Measurements from ENCODE around the gene HES4.
"Not testable (repeated sequence)": the region's sequence is repeated elsewhere in the genome, so short reads cannot be mapped to it uniquely, and the experiment has no call there.

Gene HES4

GRCh38 chr1:1017397-1018320 is 17.8 kb upstream of the HES4 start:
- not testable (repeated sequence) for DNase-seq (ENCODE audit: low spot score)

- DNase-seq (ENCODE audit: low spot score): no peak
Measured at GRCh38 chr1:1014799-1015681, 15.1 kb upstream of the HES4 start.

GRCh38 chr1:1013922-1014648 is 14.2 kb upstream of the HES4 start:
- DNase-seq (ENCODE audit: low spot score): peak; percentile 62

- peak; percentile 78 for DNase-seq (ENCODE audit: low spot score)
Measured at GRCh38 chr1:1013105-1013921, 13.4 kb upstream of the HES4 start, which contains the start of gene ISG15. TSS of gene ISG15 (plus strand) at chr1:1013497. CDS start at chr1:1013574, 77 bp downstream.

GRCh38 chr1:1012736-1013104 is 12.8 kb upstream of the HES4 start:
- not testable (repeated sequence) for DNase-seq (ENCODE audit: low spot score)

- DNase-seq (ENCODE audit: low spot score): no peak
Measured at GRCh38 chr1:1011396-1011949, 11.6 kb upstream of the HES4 start.

- not testable (repeated sequence) for DNase-seq (ENCODE audit: low spot score)
Measured at GRCh38 chr1:1010131-1010530, 10.2 kb upstream of the HES4 start.

- DNase-seq (ENCODE audit: low spot score): no peak
Measured at GRCh38 chr1:1006305-1007159, 6.6 kb upstream of the HES4 start.

- no peak for DNase-seq (ENCODE audit: low spot score)
Measured at GRCh38 chr1:1005774-1006304, 5.9 kb upstream of the HES4 start.

GRCh38 chr1:1004780-1005697 is 5.1 kb upstream of the HES4 start:
- DNase-seq (ENCODE audit: low spot score): no peak

- no peak for DNase-seq (ENCODE audit: low spot score)
Measured at GRCh38 chr1:1004420-1004779, 4.5 kb upstream of the HES4 start.

- no peak for DNase-seq (ENCODE audit: low spot score)
Measured at GRCh38 chr1:1003618-1004419, 3.9 kb upstream of the HES4 start.

GRCh38 chr1:1001057-1001783 is 1.3 kb upstream of the HES4 start:
- no peak for DNase-seq (ENCODE audit: low spot score)

- peak; percentile 63 for DNase-seq (ENCODE audit: low spot score)
Measured at GRCh38 chr1:1000357-1001056, 610 bp upstream of the HES4 start.

GRCh38 chr1:998995-999724 is 737 bp downstream of the HES4 start:
- DNase-seq (ENCODE audit: low spot score): no peak

GRCh38 chr1:998745-998994 is 1.2 kb downstream of the HES4 start:
- DNase-seq (ENCODE audit: low spot score): no peak
